ENCODE measurements around the gene COX19. TPM values are rescaled to one million over a fixed set of nuclear protein-coding genes. Genes with fewer than 3 reads are reported as not detected.

COX19 gene
- total RNA-seq, 1 donor from 2014 or later = 22.0 TPM

GRCh38 chr7:999941-1000935, 24.9 kb upstream of the COX19 start:
- DNase-seq (ENCODE audit: low spot score in 2 of 2, unreplicated experiment in 2 of 2) = no peak
- Mint-ChIP-seq H3K36me3 (peaks cover 2% of the 10 kb centered on the region), H3K4me1 (peaks cover 3% of the 10 kb centered on the region), H3K27ac (no peak overlapping the region), H3K4me3 (no peak overlapping the region), H3K9me3 (no peaks in the 10 kb centered on the region), H3K27me3 (ENCODE audit: low read depth) (no peaks in the 10 kb centered on the region)
- TF ChIP-seq CTCF (IDR thresholded peaks at IDR 0.05; ENCODE audit: unreplicated experiment) = no peak

GRCh38 chr7:999149-999879, 24.0 kb upstream of the COX19 start:
- peaks cover 3% of the 10 kb centered on the region for H3K4me1 Mint-ChIP-seq
- no peak overlapping the region for H3K4me3 Mint-ChIP-seq
- no peak for DNase-seq (ENCODE audit: low spot score in 2 of 2, unreplicated experiment in 2 of 2)
- no peak overlapping the region for H3K27ac Mint-ChIP-seq
- TF ChIP-seq CTCF (IDR thresholded peaks at IDR 0.05; ENCODE audit: unreplicated experiment) = no peak
- no peaks in the 10 kb centered on the region for H3K27me3 Mint-ChIP-seq (ENCODE audit: low read depth)
- no peaks in the 10 kb centered on the region for H3K9me3 Mint-ChIP-seq
- H3K36me3 Mint-ChIP-seq = peaks cover 2% of the 10 kb centered on the region

GRCh38 chr7:997404-998395, 22.4 kb upstream of the COX19 start:
- Mint-ChIP-seq H3K4me1 (peaks cover 11% of the 10 kb centered on the region), H3K27ac (peak overlapping the region; percentile 25), H3K27me3 (ENCODE audit: low read depth) (no peaks in the 10 kb centered on the region), H3K4me3 (no peak overlapping the region), H3K36me3 (peaks cover 2% of the 10 kb centered on the region), H3K9me3 (no peaks in the 10 kb centered on the region)
- DNase-seq (ENCODE audit: low spot score in 2 of 2, unreplicated experiment in 2 of 2) = no peak
- no peak for TF ChIP-seq CTCF (IDR thresholded peaks at IDR 0.05; ENCODE audit: unreplicated experiment)

- H3K4me1 Mint-ChIP-seq = peaks cover 11% of the 10 kb centered on the region
- H3K27ac Mint-ChIP-seq = no peak overlapping the region
Measured at GRCh38 chr7:996079-996872, 20.9 kb upstream of the COX19 start.

More at GRCh38 chr7:996079-996872, 20.9 kb upstream of the COX19 start:
- no peaks in the 10 kb centered on the region for H3K9me3 Mint-ChIP-seq
- no peaks in the 10 kb centered on the region for H3K27me3 Mint-ChIP-seq (ENCODE audit: low read depth)
- DNase-seq (ENCODE audit: low spot score in 2 of 2, unreplicated experiment in 2 of 2) = no peak
- no peak for TF ChIP-seq CTCF (IDR thresholded peaks at IDR 0.05; ENCODE audit: unreplicated experiment)
- H3K36me3 Mint-ChIP-seq = peaks cover 2% of the 10 kb centered on the region
- H3K4me3 Mint-ChIP-seq = no peak overlapping the region

Data from mesothelial cell of epicardium (in vitro differentiated cells).